Esophagus squamous epithelium (tissue), 5 donors: ENCODE results near the gene BICDL2. TPM values are rescaled to one million over a fixed set of nuclear protein-coding genes. Genes with fewer than 3 reads are reported as not detected.

Source experiments
- DNase-seq: peaks from one replicate; lab custom pipeline; 2025; lab: John Stamatoyannopoulos, UW
- H3K27ac ChIP-seq, 4 donors: fragments of 200-600 bp; sonication (generic); one replicate each; pipeline ENCODE4 v1.5.1; 2016 to 2019; ENCODE audit warnings: mild to moderate bottlenecking in 1 of 4
- H3K27me3 ChIP-seq, 4 donors: fragments of 200-600 bp; sonication (generic); 1 replicate in 3 of 4; 2 replicates in 1 of 4; pipeline versions ENCODE4 v1.5.1 to v1.6.0; 2017 to 2021; ENCODE audit warnings: antibody characterized with exemption in 1 of 4
- H3K36me3 ChIP-seq, 3 donors: fragments of 200-600 bp; sonication (generic); one replicate each; pipeline ENCODE4 v1.5.1; 2016 to 2019
- H3K4me1 ChIP-seq, 3 donors: fragments of 200-600 bp; sonication (generic); one replicate each; pipeline ENCODE4 v1.5.1; 2017 to 2019
- H3K4me3 ChIP-seq, 4 donors: fragments of 200-600 bp; sonication (generic); 1 replicate in 3 of 4; 2 replicates in 1 of 4; pipeline ENCODE4 v1.5.1; 2016 to 2019; ENCODE audit warnings: mild to moderate bottlenecking in 2 of 4, moderate library complexity in 1 of 4
- H3K9me3 ChIP-seq, 3 donors: fragments of 200-600 bp; sonication (generic); one replicate each; pipeline ENCODE4 v1.5.1; 2016 to 2019
- POLR2A ChIP-seq, 4 donors: fragments of 450-650 bp; IDR thresholded peaks; one replicate each; pipeline ENCODE4 v1.6.1; 2017; ENCODE audit warnings: antibody characterized with exemption in 4 of 4, mild to moderate bottlenecking in 4 of 4, moderate library complexity in 3 of 4
- WGBS, 2 donors: methylation state at CpG; one replicate each; pipeline ENCODE4 v1.1.5; 2018; 5-methylcytosine and 5-hydroxymethylcytosine counted together
- intact Hi-C: fragments of 100-400 bp; cut with DNase I; formaldehyde crosslinking; loops from one replicate; pipeline ENCODE4 v1.15.0; 2022
- total RNA-seq, 4 donors: library from RNA; depleted of rRNA; stranded (reverse); fragments of >200 nt; gene quantifications; one replicate each; pipeline ENCODE4 v1.1.0, GENCODE V29; 2016
- TF ChIP-seq, protein P1 (sequence below), 6 experiments: fragments of 450-650 bp in 4 of 6; fragments of 200-600 bp in 2 of 6; sonication (generic) in 2 of 6; IDR thresholded peaks; one replicate each; pipeline ENCODE4 v1.5.1; 2016 to 2019; ENCODE audit warnings: antibody characterized with exemption in 6 of 6, mild to moderate bottlenecking in 4 of 6, moderate library complexity in 4 of 6
- donor health status: DM: yes; HTN: yes; CAD: no.

The BICDL2 gene
- total RNA-seq, 4 donors from 2014 or later, result 54.9 to 204 (median 96.4) TPM

GRCh38 chr16:3012828-3013420, 23.8 kb downstream of the BICDL2 start, which contains the start of gene CLDN9:
TSS of gene CLDN9 (plus strand) at chr16:3012923. CDS start at chr16:3013363, 440 bp downstream.
- peaks cover 0 to 95% (median 22%) of the 10 kb centered on the region in 4 donors for H3K27me3 ChIP-seq
- H3K4me1 ChIP-seq, result peaks cover 0 to 38% (median 9%) of the 10 kb centered on the region in 3 donors
- no peak for DNase-seq
- H3K9me3 ChIP-seq, result no peaks in the 10 kb centered on the region
- H3K4me3 ChIP-seq, result no peak within 1 kb of the TSS
- H3K27ac ChIP-seq, result no peak within 1 kb of the TSS
- H3K36me3 ChIP-seq, result no peaks in the 10 kb centered on the region
- TF ChIP-seq, protein P1, sequence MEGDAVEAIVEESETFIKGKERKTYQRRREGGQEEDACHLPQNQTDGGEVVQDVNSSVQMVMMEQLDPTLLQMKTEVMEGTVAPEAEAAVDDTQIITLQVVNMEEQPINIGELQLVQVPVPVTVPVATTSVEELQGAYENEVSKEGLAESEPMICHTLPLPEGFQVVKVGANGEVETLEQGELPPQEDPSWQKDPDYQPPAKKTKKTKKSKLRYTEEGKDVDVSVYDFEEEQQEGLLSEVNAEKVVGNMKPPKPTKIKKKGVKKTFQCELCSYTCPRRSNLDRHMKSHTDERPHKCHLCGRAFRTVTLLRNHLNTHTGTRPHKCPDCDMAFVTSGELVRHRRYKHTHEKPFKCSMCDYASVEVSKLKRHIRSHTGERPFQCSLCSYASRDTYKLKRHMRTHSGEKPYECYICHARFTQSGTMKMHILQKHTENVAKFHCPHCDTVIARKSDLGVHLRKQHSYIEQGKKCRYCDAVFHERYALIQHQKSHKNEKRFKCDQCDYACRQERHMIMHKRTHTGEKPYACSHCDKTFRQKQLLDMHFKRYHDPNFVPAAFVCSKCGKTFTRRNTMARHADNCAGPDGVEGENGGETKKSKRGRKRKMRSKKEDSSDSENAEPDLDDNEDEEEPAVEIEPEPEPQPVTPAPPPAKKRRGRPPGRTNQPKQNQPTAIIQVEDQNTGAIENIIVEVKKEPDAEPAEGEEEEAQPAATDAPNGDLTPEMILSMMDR (IDR thresholded peaks at IDR 0.05), result no peak
- TF ChIP-seq POLR2A (IDR thresholded peaks at IDR 0.05), result no peak
- 0 to 31% methylated on average over 2 to 3 of the region's 27 CpGs for WGBS, 2 donors
- intact Hi-C loops, result no loop called here

DNA sequence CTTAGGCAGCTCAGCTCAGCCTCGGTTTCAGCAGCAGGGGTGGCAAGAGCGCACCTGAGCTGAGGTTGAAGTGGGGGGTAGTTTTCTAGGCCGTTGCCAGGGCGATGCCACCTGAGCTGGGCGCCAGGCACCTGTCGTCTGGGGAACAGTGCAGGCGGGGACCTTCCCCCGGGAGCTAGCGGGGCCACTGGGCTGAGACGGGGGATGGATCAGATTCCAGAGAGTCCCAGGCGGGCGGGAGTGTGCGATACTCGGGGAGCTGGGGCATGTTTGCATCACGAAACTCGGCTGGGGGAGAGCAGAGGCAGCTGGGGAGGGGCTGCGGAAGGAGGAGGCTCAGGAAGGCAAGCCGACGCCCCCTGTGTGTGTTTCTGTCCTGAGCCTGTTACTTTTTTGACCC, 24.5 kb downstream of the BICDL2 start:
- H3K36me3 ChIP-seq, result no peaks in the 10 kb centered on the region
- H3K9me3 ChIP-seq, result no peaks in the 10 kb centered on the region
- intact Hi-C loops, result no loop called here
- H3K27me3 ChIP-seq, result peaks cover 0 to 95% (median 19%) of the 10 kb centered on the region in 4 donors
- DNase-seq, result no peak
- no peak overlapping the region for H3K4me3 ChIP-seq
- H3K4me1 ChIP-seq, result peaks cover 0 to 37% (median 9%) of the 10 kb centered on the region in 3 donors
- no peak overlapping the region for H3K27ac ChIP-seq
- TF ChIP-seq POLR2A (IDR thresholded peaks at IDR 0.05), result no peak
- TF ChIP-seq, protein P1 (IDR thresholded peaks at IDR 0.05), result no peak
- WGBS, 2 donors, result 3 to 8% methylated on average over 7 to 12 of the region's 19 CpGs

DNA sequence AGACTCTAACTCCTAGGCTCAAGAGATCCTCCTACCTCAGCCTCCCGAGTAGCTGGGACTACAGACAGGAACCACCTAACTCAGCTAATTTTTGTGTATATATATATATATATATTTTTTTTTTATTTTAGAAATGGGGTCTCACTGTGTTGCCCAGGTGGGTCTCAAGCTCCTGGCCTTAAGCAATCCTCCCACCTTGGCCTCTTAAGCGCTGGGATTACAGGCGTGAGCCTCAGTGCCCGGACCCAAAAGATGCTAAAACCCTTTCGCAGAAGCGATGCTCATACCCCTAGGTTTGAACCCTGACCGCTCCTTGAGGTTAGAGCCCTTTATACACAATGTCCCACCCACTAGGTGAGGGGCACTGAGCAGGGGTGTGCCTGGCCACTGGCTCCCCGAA, 26.2 kb downstream of the BICDL2 start:
- Histone ChIP-seq H3K9me3 (no peaks in the 10 kb centered on the region), H3K36me3 (no peaks in the 10 kb centered on the region), H3K27me3 (peaks cover 6 to 100% (median 19%) of the 10 kb centered on the region in 4 donors), H3K27ac (no peak overlapping the region), H3K4me3 (no peak overlapping the region), H3K4me1 (peaks cover 0 to 37% (median 9%) of the 10 kb centered on the region in 3 donors)
- TF ChIP-seq, protein P1 (IDR thresholded peaks at IDR 0.05), result no peak
- TF ChIP-seq POLR2A (IDR thresholded peaks at IDR 0.05), result no peak
- 88 to 92% methylated on average over 4 to 8 of the region's 8 CpGs for WGBS, 2 donors
- DNase-seq, result no peak
- intact Hi-C loops, result no loop called here

- TF ChIP-seq, protein P1 (IDR thresholded peaks at IDR 0.05), result no peak
- TF ChIP-seq POLR2A (IDR thresholded peaks at IDR 0.05), result no peak
- Histone ChIP-seq H3K27ac (no peak overlapping the region), H3K9me3 (no peaks in the 10 kb centered on the region), H3K27me3 (peaks cover 8 to 100% (median 19%) of the 10 kb centered on the region in 4 donors), H3K36me3 (no peaks in the 10 kb centered on the region), H3K4me1 (peaks cover 0 to 42% (median 12%) of the 10 kb centered on the region in 3 donors), H3K4me3 (no peak overlapping the region)
- intact Hi-C loops, result no loop called here
- DNase-seq, result no peak
- 48 to 50% methylated on average over 8 to 14 of the region's 21 CpGs for whole genome bisulfite sequencing, 2 donors
These were observed 27.0 kb downstream of the BICDL2 start for GRCh38 chr16:3009568-3010390.

DNA sequence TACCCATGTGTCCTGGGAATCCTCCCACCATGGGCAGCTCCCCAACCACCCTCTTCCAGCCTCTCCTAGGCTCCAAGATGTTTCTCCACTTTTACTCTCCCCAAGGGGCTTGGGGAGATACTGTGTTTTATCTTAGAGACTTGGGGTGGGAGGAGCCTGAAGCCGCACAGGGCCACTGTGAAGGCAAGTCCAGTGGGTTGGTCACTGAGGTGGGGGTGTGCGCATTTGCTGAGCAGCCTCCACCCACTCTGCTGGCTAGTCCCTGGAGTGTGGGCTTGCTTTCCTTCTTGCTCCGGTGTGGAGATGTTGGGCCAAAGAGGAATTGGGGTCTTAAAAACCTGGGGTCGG, 28.1 kb downstream of the BICDL2 start:
- no peak overlapping the region for H3K27ac ChIP-seq
- no peaks in the 10 kb centered on the region for H3K9me3 ChIP-seq
- H3K4me1 ChIP-seq, result peaks cover 0 to 47% (median 13%) of the 10 kb centered on the region in 3 donors
- no peak for DNase-seq
- intact Hi-C loops, result no loop called here
- H3K27me3 ChIP-seq, result peaks cover 8 to 90% (median 18%) of the 10 kb centered on the region in 4 donors
- WGBS, 2 donors, result 80 to 93% methylated on average over 1 to 4 of the region's 4 CpGs
- TF ChIP-seq, protein P1 (IDR thresholded peaks at IDR 0.05), result no peak
- no peak for TF ChIP-seq POLR2A (IDR thresholded peaks at IDR 0.05)
- H3K4me3 ChIP-seq, result no peak overlapping the region
- H3K36me3 ChIP-seq, result no peaks in the 10 kb centered on the region
